H1 (cell line): ENCODE data around the gene COPS7A. TPM values are rescaled to one million over a fixed set of nuclear protein-coding genes. Genes with fewer than 3 reads are reported as not detected.

Experiments
- BCL11A ChIP-seq, 2 experiments: IDR thresholded peaks; one replicate each; pipeline ENCODE4 v1.6.1; 2011; ENCODE audit warnings: low read depth in 2 of 2, low read length in 2 of 2, mild to moderate bottlenecking in 2 of 2
- NRF1 ChIP-seq: IDR thresholded peaks from 2 replicates; pipeline ENCODE4 v1.6.1; 2011; ENCODE audit warnings: mild to moderate bottlenecking, low read depth, low read length, improper control_type of control experiment
- RNF2 ChIP-seq: fragments of 200-900, 300-1000 bp; sonication (generic); IDR thresholded peaks from 2 replicates; pipeline ENCODE4 v1.7.1; 2016; ENCODE audit warnings: borderline replicate concordance, low read depth, mild to moderate bottlenecking, antibody characterized with exemption, low read length; ENCODE audit not compliant: poor library complexity, severe bottlenecking; ENCODE audit errors: missing control alignments
- SP4 ChIP-seq: IDR thresholded peaks from 2 replicates; pipeline ENCODE4 v1.6.1; 2012; ENCODE audit warnings: low read length, inconsistent platforms
- TAF1 ChIP-seq: IDR thresholded peaks from 2 replicates; pipeline ENCODE4 v1.6.1; 2011; ENCODE audit warnings: mild to moderate bottlenecking, low read depth, low read length
- polyA plus RNA-seq, 7 experiments: library from polyadenylated mRNA; depleted of rRNA in 3 of 7; stranded (reverse) in 5 of 7; unstranded in 2 of 7; fragments of >200 nt in 5 of 7; fragments of 200-250 nt in 2 of 7; gene quantifications; 1 replicate in 5 of 7; 2 replicates in 1 of 7; 4 replicates in 1 of 7; pipeline versions ENCODE4 v1.2.1 to v1.2.3, GENCODE V29; 2011 to 2013; ENCODE audit warnings: missing spikeins in 2 of 7, mixed read lengths in 2 of 7
- total RNA-seq: library from RNA; stranded (reverse); fragmentation: NEBNext Ultra II Directional; extraction: Animal tissue kit (Norgen Biotek cat#: 25700); gene quantifications from 2 replicates; pipeline ENCODE4 v1.2.1, GENCODE V29; 2021
- TF ChIP-seq, protein P1 (sequence below): fragments of 300-600 bp; sonication (generic); IDR thresholded peaks from 2 replicates; pipeline ENCODE4 v1.7.1; 2012; ENCODE audit warnings: low read length, moderate library complexity, mild to moderate bottlenecking, inconsistent platforms; ENCODE audit not compliant: insufficient replicate concordance
- TF ChIP-seq, protein P2 (sequence below): IDR thresholded peaks from 2 replicates; pipeline ENCODE4 v1.6.1; 2011; ENCODE audit warnings: low read depth, mild to moderate bottlenecking, low read length; ENCODE audit not compliant: insufficient read depth
- TF ChIP-seq, protein P3 (sequence below): IDR thresholded peaks from 2 replicates; pipeline ENCODE4 v1.6.1; 2011; ENCODE audit warnings: low read length, improper control_type of control experiment

The COPS7A gene
- total and polyA plus RNA-seq, 2 of the 8 experiments (the other 6 are each of a cell fraction or from before 2014, with no cell fraction given): 44.5 to 95.9 TPM

DNA sequence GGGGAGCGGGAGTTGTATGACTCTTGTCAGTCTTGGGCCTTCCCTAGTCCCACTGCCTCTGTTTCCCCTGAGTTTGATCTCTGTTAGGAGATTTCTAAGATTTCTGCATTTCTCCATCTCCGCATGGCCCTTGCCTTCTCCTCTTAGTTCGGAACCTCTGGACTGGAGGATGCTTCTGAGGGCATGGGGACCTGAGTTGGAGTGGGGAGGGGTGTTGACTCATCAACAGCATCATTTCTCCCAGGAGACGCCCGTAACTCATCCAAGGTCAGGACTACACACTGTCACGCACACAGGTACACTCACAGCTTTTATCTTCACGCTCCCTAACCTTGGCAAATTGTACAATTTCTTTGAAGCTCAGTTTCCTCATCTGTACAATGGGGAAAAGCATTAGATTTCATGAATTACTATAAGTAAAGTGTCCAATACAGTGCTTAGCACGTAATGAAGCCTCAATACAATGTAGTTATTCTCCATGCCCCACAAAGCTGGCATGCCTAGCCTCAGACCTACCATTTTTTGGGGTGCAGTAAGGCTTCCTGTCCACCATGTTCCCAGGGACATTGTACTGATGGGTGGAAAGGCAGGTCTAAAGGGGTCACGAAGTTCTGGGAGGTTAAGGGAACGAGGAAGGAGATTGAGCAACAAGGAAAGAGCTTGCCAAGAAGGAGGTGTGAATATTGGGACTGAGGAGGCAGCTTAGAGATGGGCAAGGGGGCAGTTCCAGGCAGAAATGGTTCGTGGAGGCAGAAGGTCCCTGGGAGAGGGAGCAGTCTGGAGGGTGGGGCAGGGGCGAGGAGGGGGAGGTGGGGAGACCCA lies 47.9 kb downstream of the COPS7A start (continued):
- TF ChIP-seq, protein P1, sequence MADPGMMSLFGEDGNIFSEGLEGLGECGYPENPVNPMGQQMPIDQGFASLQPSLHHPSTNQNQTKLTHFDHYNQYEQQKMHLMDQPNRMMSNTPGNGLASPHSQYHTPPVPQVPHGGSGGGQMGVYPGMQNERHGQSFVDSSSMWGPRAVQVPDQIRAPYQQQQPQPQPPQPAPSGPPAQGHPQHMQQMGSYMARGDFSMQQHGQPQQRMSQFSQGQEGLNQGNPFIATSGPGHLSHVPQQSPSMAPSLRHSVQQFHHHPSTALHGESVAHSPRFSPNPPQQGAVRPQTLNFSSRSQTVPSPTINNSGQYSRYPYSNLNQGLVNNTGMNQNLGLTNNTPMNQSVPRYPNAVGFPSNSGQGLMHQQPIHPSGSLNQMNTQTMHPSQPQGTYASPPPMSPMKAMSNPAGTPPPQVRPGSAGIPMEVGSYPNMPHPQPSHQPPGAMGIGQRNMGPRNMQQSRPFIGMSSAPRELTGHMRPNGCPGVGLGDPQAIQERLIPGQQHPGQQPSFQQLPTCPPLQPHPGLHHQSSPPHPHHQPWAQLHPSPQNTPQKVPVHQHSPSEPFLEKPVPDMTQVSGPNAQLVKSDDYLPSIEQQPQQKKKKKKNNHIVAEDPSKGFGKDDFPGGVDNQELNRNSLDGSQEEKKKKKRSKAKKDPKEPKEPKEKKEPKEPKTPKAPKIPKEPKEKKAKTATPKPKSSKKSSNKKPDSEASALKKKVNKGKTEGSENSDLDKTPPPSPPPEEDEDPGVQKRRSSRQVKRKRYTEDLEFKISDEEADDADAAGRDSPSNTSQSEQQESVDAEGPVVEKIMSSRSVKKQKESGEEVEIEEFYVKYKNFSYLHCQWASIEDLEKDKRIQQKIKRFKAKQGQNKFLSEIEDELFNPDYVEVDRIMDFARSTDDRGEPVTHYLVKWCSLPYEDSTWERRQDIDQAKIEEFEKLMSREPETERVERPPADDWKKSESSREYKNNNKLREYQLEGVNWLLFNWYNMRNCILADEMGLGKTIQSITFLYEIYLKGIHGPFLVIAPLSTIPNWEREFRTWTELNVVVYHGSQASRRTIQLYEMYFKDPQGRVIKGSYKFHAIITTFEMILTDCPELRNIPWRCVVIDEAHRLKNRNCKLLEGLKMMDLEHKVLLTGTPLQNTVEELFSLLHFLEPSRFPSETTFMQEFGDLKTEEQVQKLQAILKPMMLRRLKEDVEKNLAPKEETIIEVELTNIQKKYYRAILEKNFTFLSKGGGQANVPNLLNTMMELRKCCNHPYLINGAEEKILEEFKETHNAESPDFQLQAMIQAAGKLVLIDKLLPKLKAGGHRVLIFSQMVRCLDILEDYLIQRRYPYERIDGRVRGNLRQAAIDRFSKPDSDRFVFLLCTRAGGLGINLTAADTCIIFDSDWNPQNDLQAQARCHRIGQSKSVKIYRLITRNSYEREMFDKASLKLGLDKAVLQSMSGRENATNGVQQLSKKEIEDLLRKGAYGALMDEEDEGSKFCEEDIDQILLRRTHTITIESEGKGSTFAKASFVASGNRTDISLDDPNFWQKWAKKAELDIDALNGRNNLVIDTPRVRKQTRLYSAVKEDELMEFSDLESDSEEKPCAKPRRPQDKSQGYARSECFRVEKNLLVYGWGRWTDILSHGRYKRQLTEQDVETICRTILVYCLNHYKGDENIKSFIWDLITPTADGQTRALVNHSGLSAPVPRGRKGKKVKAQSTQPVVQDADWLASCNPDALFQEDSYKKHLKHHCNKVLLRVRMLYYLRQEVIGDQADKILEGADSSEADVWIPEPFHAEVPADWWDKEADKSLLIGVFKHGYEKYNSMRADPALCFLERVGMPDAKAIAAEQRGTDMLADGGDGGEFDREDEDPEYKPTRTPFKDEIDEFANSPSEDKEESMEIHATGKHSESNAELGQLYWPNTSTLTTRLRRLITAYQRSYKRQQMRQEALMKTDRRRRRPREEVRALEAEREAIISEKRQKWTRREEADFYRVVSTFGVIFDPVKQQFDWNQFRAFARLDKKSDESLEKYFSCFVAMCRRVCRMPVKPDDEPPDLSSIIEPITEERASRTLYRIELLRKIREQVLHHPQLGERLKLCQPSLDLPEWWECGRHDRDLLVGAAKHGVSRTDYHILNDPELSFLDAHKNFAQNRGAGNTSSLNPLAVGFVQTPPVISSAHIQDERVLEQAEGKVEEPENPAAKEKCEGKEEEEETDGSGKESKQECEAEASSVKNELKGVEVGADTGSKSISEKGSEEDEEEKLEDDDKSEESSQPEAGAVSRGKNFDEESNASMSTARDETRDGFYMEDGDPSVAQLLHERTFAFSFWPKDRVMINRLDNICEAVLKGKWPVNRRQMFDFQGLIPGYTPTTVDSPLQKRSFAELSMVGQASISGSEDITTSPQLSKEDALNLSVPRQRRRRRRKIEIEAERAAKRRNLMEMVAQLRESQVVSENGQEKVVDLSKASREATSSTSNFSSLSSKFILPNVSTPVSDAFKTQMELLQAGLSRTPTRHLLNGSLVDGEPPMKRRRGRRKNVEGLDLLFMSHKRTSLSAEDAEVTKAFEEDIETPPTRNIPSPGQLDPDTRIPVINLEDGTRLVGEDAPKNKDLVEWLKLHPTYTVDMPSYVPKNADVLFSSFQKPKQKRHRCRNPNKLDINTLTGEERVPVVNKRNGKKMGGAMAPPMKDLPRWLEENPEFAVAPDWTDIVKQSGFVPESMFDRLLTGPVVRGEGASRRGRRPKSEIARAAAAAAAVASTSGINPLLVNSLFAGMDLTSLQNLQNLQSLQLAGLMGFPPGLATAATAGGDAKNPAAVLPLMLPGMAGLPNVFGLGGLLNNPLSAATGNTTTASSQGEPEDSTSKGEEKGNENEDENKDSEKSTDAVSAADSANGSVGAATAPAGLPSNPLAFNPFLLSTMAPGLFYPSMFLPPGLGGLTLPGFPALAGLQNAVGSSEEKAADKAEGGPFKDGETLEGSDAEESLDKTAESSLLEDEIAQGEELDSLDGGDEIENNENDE: no peak
- TF ChIP-seq RNF2: no peak
- TF ChIP-seq, protein P2, sequence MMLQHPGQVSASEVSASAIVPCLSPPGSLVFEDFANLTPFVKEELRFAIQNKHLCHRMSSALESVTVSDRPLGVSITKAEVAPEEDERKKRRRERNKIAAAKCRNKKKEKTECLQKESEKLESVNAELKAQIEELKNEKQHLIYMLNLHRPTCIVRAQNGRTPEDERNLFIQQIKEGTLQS: no peak
- TF ChIP-seq TAF1: no peak
- TF ChIP-seq SP4: no peak
- TF ChIP-seq NRF1: no peak
- TF ChIP-seq, protein P3, sequence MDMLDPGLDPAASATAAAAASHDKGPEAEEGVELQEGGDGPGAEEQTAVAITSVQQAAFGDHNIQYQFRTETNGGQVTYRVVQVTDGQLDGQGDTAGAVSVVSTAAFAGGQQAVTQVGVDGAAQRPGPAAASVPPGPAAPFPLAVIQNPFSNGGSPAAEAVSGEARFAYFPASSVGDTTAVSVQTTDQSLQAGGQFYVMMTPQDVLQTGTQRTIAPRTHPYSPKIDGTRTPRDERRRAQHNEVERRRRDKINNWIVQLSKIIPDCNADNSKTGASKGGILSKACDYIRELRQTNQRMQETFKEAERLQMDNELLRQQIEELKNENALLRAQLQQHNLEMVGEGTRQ: no peak
- TF ChIP-seq BCL11A (IDR thresholded peaks at IDR 0.05; ENCODE audit: low read depth in 2 of 2, low read length in 2 of 2): no peak
